ENCODE measurements around the gene GP1BB. TPM values are rescaled to one million over a fixed set of nuclear protein-coding genes. Genes with fewer than 3 reads are reported as not detected.

Gene GP1BB
- polyA plus RNA-seq, 3 donors, result 0.13 to 1.5 (median 0.26) TPM

DNA sequence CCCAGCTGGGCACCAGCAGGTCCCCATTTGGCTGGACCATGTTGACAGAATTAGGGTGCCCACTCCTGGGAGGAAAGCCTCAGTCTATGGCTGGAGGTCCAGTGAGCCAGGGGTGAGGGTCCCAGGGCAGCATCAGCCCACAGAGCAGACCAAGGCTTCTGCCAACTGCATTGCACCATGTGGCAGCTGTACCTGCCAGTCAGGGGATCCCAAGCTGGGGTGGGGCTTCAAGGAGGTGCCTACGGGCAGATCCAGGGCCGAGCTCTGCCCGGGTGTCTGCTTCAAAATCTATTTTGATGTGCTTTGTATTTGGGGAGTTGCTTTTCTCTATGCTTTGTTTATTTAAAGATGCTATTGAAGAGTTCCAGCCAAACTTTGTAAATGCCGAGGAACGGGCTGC, 10.4 kb downstream of the GP1BB start:
- TF ChIP-seq, protein P1, sequence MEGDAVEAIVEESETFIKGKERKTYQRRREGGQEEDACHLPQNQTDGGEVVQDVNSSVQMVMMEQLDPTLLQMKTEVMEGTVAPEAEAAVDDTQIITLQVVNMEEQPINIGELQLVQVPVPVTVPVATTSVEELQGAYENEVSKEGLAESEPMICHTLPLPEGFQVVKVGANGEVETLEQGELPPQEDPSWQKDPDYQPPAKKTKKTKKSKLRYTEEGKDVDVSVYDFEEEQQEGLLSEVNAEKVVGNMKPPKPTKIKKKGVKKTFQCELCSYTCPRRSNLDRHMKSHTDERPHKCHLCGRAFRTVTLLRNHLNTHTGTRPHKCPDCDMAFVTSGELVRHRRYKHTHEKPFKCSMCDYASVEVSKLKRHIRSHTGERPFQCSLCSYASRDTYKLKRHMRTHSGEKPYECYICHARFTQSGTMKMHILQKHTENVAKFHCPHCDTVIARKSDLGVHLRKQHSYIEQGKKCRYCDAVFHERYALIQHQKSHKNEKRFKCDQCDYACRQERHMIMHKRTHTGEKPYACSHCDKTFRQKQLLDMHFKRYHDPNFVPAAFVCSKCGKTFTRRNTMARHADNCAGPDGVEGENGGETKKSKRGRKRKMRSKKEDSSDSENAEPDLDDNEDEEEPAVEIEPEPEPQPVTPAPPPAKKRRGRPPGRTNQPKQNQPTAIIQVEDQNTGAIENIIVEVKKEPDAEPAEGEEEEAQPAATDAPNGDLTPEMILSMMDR (IDR thresholded peaks at IDR 0.05), result no peak

GRCh38 chr22:19734163-19734562, 10.8 kb downstream of the GP1BB start:
- no peak overlapping the region for H3K4me3 Mint-ChIP-seq
- H3K4me2 ChIP-seq (replicated peaks; ENCODE audit: extremely low read depth, low read length, poor library complexity, severe bottlenecking), result no peak overlapping the region
- intact Hi-C loops (cut with micrococcal nuclease), result loop anchor here in 1 of 2 donors (5.0 kb wide), 1 partner anchor 278 kb away; no protein-coding TSS in a partner anchor

More for the DNA sequence above, 10.4 kb downstream of the GP1BB start:
- H3K4me1 Mint-ChIP-seq, result peaks cover 4% of the 10 kb centered on the region
- intact Hi-C loops (cut with micrococcal nuclease), result loop anchor here in 1 of 2 donors (5.0 kb wide), 1 partner anchor 279 kb away; no protein-coding TSS in a partner anchor
- H3K9me3 ChIP-seq (replicated peaks in 1 of 2; ENCODE audit: control insufficient read depth in 1 of 2, insufficient read depth in 1 of 2, low read length in 2 of 2), result no peaks in the 10 kb centered on the region
- H4K20me1 ChIP-seq (ENCODE audit: insufficient read depth, low read length), result no peaks in the 10 kb centered on the region
- H3K36me3 Mint-ChIP-seq, result no peaks in the 10 kb centered on the region
- no peaks in the 10 kb centered on the region for H3K79me2 ChIP-seq (ENCODE audit: insufficient read depth, low read length)
- no peaks in the 10 kb centered on the region for H3K36me3 ChIP-seq (replicated peaks in 1 of 2; ENCODE audit: control insufficient read depth in 1 of 2, insufficient read depth in 2 of 2, low read length in 2 of 2)
- 98% methylated on average over 5 of the region's 5 CpGs for WGBS (ENCODE audit: insufficient coverage)
- H3K4me3 Mint-ChIP-seq, result no peak overlapping the region
- H3K27me3 ChIP-seq (ENCODE audit: control insufficient read depth in 2 of 2, insufficient read depth in 2 of 2, low read length in 2 of 2), result peaks cover 0 to 10% of the 10 kb centered on the region in 2 donors
- no peak overlapping the region for H3K4me3 ChIP-seq (replicated peaks in 1 of 3; ENCODE audit: low read depth in 2 of 3, low read length in 3 of 3)
- no peak overlapping the region for H3K9ac ChIP-seq (ENCODE audit: insufficient read depth, low read length, poor library complexity, severe bottlenecking)
- H3K27ac ChIP-seq (ENCODE audit: low read depth in 1 of 2, low read length in 2 of 2), result no peak overlapping the region
- DNase-seq, result no peak
- H3K4me2 ChIP-seq (replicated peaks; ENCODE audit: extremely low read depth, low read length, poor library complexity, severe bottlenecking), result no peak overlapping the region
- H3K27me3 Mint-ChIP-seq (ENCODE audit: low read depth in 3 of 3), result peaks cover 9 to 39% (median 11%) of the 10 kb centered on the region in 3 donors
- H2AFZ ChIP-seq (ENCODE audit: insufficient read depth, low read depth, low read length, poor library complexity, severe bottlenecking), result no peak overlapping the region
- no peaks in the 10 kb centered on the region for H3K9me3 Mint-ChIP-seq
- peaks cover 7 to 8% of the 10 kb centered on the region in 2 donors for H3K4me1 ChIP-seq (ENCODE audit: control insufficient read depth in 1 of 2, insufficient read depth in 2 of 2, low read length in 2 of 2)
- no peak overlapping the region for H3K27ac Mint-ChIP-seq

More at GRCh38 chr22:19734163-19734562, 10.8 kb downstream of the GP1BB start:
- no peak overlapping the region for H2AFZ ChIP-seq (ENCODE audit: insufficient read depth, low read depth, low read length, poor library complexity, severe bottlenecking)
- Mint-ChIP-seq H3K27me3 (ENCODE audit: low read depth in 3 of 3) (peaks cover 9 to 39% (median 9%) of the 10 kb centered on the region in 3 donors), H3K27ac (no peak overlapping the region), H3K4me1 (peaks cover 4% of the 10 kb centered on the region), H3K36me3 (no peaks in the 10 kb centered on the region), H3K9me3 (no peaks in the 10 kb centered on the region)
- no peak overlapping the region for H3K27ac ChIP-seq (ENCODE audit: low read depth in 1 of 2, low read length in 2 of 2)
- H3K4me1 ChIP-seq (ENCODE audit: control insufficient read depth in 1 of 2, insufficient read depth in 2 of 2, low read length in 2 of 2), result peaks cover 7 to 8% of the 10 kb centered on the region in 2 donors
- H3K36me3 ChIP-seq (replicated peaks in 1 of 2; ENCODE audit: control insufficient read depth in 1 of 2, insufficient read depth in 2 of 2, low read length in 2 of 2), result no peaks in the 10 kb centered on the region
- no peaks in the 10 kb centered on the region for H3K9me3 ChIP-seq (replicated peaks in 1 of 2; ENCODE audit: control insufficient read depth in 1 of 2, insufficient read depth in 1 of 2, low read length in 2 of 2)
- no peaks in the 10 kb centered on the region for H3K79me2 ChIP-seq (ENCODE audit: insufficient read depth, low read length)
- peaks cover 0 to 10% of the 10 kb centered on the region in 2 donors for H3K27me3 ChIP-seq (ENCODE audit: control insufficient read depth in 2 of 2, insufficient read depth in 2 of 2, low read length in 2 of 2)
- WGBS (ENCODE audit: insufficient coverage), result 95% methylated on average over 7 of the region's 7 CpGs
- TF ChIP-seq, protein P1 (IDR thresholded peaks at IDR 0.05), result no peak
- no peak for DNase-seq
- no peak overlapping the region for H3K9ac ChIP-seq (ENCODE audit: insufficient read depth, low read length, poor library complexity, severe bottlenecking)
- H4K20me1 ChIP-seq (ENCODE audit: insufficient read depth, low read length), result no peaks in the 10 kb centered on the region
- H3K4me3 ChIP-seq (replicated peaks in 1 of 3; ENCODE audit: low read depth in 2 of 3, low read length in 3 of 3), result no peak overlapping the region
